GM12878 (cell line): Measurements from ENCODE around the gene RPS16. TPM values are rescaled to one million over a fixed set of nuclear protein-coding genes. Genes with fewer than 3 reads are reported as not detected.

Experiments used
- FOXM1 ChIP-seq: IDR thresholded peaks from 2 replicates; pipeline ENCODE4 v1.6.1; 2012; ENCODE audit warnings: low read depth, mild to moderate bottlenecking, inconsistent platforms, low read length, moderate library complexity
- HDAC6 ChIP-seq: fragments of 200-600 bp; sonication (generic); IDR thresholded peaks from one replicate; pipeline ENCODE4 v1.8.0; 2017; ENCODE audit warnings: antibody characterized with exemption; ENCODE audit not compliant: unreplicated experiment
- KAT2A ChIP-seq: conservative IDR thresholded peaks from 2 replicates; pipeline ENCODE4 v1.6.1; 2011; ENCODE audit warnings: low read depth, low read length; ENCODE audit not compliant: control insufficient read depth
- PAX5 ChIP-seq: IDR thresholded peaks from 2 replicates; pipeline ENCODE4 v1.6.1; 2011; ENCODE audit warnings: low read depth, low read length, borderline replicate concordance
- POLR2AphosphoS5 ChIP-seq: IDR thresholded peaks from 2 replicates; pipeline ENCODE4 v1.6.1; 2011; ENCODE audit warnings: mild to moderate bottlenecking, low read length, inconsistent platforms
- TAF1 ChIP-seq: IDR thresholded peaks from 2 replicates; pipeline ENCODE4 v1.6.1; 2011; ENCODE audit warnings: mild to moderate bottlenecking, low read depth, low read length, borderline replicate concordance
- USF1 ChIP-seq: IDR thresholded peaks from 2 replicates; pipeline ENCODE4 v1.6.1; 2011; ENCODE audit warnings: borderline replicate concordance, low read depth, mild to moderate bottlenecking, moderate library complexity, mixed read lengths, low read length; ENCODE audit not compliant: insufficient read depth; ENCODE audit errors: extremely low read length
- ZBTB4 ChIP-seq: fragments of 450-650 bp; formaldehyde crosslinking; IDR thresholded peaks from 2 replicates; pipeline ENCODE4 v1.4.0; 2022; ENCODE audit warnings: mild to moderate bottlenecking, moderate library complexity
- ZNF207 ChIP-seq: fragments of 450-650 bp; IDR thresholded peaks from 2 replicates; pipeline ENCODE4 v1.6.1; 2014; ENCODE audit warnings: antibody characterized with exemption, mild to moderate bottlenecking, borderline replicate concordance
- ZNF217 ChIP-seq: fragments of 450-650 bp; IDR thresholded peaks from 2 replicates; pipeline ENCODE4 v1.6.1; 2017; ENCODE audit warnings: antibody characterized with exemption, mild to moderate bottlenecking
- polyA plus RNA-seq, 11 experiments: library from polyadenylated mRNA; depleted of rRNA in 4 of 11; unstranded in 6 of 11; stranded (reverse) in 5 of 11; fragments of >200 nt; fragmentation: Nextera tagmentation in 4 of 11; fragmentation: Illumina TruSeq in 1 of 11; extraction: Ambion mirVana in 4 of 11; extraction: Trizol in 1 of 11; gene quantifications; 1 replicate in 1 of 11; 2 replicates in 10 of 11; pipeline versions ENCODE4 v1.2.1 to v1.2.3, GENCODE V29; 2011 to 2016; ENCODE audit warnings: inconsistent platforms in 2 of 11, missing spikeins in 2 of 11, low read depth in 1 of 11
- total RNA-seq, 4 experiments: library from RNA; depleted of rRNA in 3 of 4; stranded (reverse); fragments of >200 nt in 3 of 4; fragmentation: Illumina TruSeq in 1 of 4; extraction: Trizol in 1 of 4; gene quantifications; 2 replicates each; pipeline versions ENCODE4 v1.2.1 to v1.2.3, GENCODE V29; 2013 to 2021

Gene RPS16
- total and polyA plus RNA-seq, 10 of the 15 experiments (the other 5 are each of a cell fraction or from before 2014, with no cell fraction given) = 148 to 4,810 (median 2,343) TPM

GRCh38 chr19:39400061-39400460 lies 35.7 kb downstream of the RPS16 start (continued):
- TF ChIP-seq FOXM1 (no peak), ZBTB4 (no peak), PAX5 (no peak), KAT2A (no peak), ZNF207 (no peak), USF1 (no peak), TAF1 (no peak), ZNF217 (no peak), HDAC6 (no peak), POLR2AphosphoS5 (no peak)
